ENCODE results near the gene DYSF.

GRCh38 chr2:71725836-71726235 lies 272.5 kb downstream of the DYSF start:
- no peak for TF ChIP-seq POLR2A (IDR thresholded peaks at IDR 0.05)
- TF ChIP-seq CTCF (IDR thresholded peaks at IDR 0.05) = no peak

Measured in lower leg skin (tissue), 3 donors.